AG08395 (cell line): ENCODE results near the gene INHBE.
"Not testable (repeated sequence)": the region's sequence is repeated elsewhere in the genome, so short reads cannot be mapped to it uniquely, and the experiment has no call there.

Experiments used
- DNase-seq: peaks from one replicate; pipeline ENCODE4 v3.0.0; 2012; ENCODE audit warnings: mixed read lengths, low spot score

INHBE gene

DNA sequence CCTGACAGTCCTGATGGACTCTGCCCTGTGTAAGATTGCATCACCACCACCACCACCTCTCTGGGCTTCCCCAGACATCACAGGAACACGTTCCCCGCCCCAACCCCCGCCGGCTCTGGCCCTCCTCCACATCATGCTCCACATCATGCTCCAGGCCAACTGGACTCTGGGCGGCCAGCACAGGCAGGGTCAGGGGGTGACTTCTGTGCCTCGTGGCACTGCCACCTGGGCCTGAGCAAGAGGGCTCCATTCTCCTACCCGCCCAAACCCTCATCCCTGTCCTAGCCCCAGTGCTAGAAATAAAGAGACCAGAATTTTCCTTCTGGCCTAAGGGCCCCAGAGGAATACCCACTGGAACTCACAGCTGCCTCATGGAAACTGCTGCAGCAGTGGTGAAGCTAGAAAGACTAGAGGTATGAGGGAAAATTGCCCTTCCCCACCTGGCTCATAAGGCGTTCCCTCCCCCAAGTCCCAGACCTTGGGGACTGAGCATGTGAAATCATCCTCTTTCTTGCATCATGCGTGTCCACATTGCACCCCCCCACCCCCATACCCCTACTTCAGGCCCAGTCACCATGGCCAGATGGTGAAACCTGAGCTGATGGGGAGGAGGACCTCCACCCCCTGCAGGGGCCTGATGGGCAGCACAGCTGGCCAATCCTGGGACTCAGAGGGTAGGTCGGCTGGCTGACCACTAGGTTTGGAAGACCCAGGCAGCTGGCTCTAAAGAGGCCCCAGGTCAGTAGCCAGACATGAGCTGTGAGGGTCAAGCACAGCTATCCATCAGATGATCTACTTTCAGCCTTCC lies at the start of gene INHBE:
INHBE (plus strand) TSS at position 742 of the 808 bp plus-strand sequence. CDS start 230 bp downstream, outside the sequence.
- DNase-seq, result peak; percentile 40

- DNase-seq, result no peak
Measured at GRCh38 chr12:57410534-57410933, 44.6 kb upstream of the INHBE start.

DNA sequence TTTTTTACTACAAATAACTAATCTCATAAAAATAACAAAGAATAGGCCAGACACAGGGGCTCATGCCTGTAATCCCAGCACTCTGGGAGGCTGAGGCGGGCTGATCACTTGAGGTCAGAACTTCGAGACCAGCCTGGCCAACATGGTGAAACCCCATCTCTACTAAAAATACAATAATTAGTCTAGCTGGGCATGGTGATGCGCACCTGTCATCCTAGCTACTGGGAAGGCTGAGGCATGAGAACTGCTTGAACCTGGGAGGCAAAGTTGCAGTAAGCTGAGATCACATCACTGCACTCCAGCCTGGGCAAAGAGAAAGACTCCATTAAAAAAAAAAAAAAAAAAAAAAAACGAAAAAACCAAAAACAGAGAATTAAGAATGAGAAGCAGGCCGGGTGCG lies 40.9 kb upstream of the INHBE start:
- DNase-seq, result not testable (repeated sequence)

DNA sequence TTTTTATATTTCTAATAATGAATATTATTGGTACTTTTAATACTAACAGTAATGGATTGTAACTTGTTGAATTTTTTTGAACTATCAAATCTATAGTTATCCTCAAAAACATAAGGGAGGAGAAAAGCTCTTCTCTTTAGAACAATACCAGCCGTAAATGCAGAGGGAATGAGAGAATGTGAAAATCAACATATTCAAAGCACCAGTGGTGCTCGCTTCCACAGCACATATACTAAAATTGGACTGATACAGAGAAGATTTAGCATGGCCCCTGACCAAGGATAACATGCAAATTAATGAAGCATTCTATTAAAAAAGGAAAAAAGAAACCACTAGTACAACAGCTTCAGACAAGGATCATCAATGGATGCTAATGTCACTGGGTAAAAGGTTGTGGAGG lies 40.0 kb upstream of the INHBE start:
- no peak for DNase-seq

DNA sequence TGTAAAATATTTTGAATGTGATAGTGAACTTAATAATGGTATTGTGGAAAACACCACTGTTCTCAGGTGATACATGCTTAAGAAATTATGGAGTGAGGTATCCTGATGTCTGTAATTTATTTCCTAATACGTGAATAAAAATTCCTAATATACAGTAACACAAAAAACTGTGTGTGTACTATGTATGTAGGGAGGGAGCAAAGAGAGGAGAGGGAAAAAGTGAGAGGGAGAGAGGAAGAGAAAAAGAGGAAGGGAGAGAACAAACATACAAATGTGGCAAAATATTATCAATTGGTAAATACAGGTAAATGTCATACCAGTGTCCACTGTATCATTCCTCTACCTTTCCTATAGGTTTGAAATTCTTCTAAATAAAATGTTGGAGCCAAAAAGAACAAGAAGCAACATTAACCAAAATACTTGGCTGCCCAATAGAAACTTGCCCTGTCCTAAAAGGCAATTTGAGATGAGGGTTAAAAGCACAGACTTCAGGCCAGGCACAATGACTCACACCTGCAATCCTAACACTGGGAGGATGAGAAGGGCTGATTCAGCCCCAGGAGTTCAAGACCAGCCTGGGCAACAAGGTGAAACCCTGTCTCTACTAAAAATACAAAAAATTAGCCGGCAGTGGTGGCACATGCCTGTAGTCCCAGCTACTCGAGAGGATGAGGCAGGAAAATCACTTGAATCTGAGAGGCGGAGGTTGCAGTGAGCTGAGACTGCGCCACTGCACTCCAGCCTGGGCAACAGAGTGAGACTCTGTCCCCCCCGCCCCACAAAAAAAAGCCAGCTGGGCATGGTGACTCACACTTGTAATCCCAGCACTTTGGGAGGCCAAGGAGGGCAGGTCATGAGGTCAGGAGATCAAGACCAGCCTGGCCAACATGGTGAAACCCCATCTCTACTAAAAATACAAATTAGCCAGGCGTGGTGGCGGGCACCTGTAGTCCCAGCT lies 38.8 kb upstream of the INHBE start:
- DNase-seq, result peak; percentile 5

- DNase-seq, result no peak
Measured at GRCh38 chr12:57418255-57418654, 36.9 kb upstream of the INHBE start.

DNA sequence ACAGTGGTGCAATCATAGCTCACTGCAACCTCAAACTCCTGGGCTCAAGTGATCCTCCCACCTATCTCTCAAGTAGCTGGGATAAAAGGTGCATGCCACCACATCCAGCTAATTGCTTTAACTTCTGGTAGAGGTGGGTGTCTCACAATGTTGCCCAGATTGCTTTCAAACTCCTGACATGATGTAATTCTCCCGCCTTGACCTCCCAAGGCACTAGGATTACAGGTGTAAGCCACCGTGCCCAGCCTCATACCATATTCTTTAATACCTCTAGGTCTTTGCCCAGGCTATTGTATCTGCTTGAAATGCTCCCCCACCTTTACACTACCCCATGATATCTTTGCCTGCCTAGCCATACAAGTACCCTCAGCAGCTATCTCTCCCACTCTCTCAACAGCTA lies 35.6 kb upstream of the INHBE start:
- DNase-seq, result no peak

- no peak for DNase-seq
Measured at GRCh38 chr12:57420482-57420881, 34.6 kb upstream of the INHBE start.

DNA sequence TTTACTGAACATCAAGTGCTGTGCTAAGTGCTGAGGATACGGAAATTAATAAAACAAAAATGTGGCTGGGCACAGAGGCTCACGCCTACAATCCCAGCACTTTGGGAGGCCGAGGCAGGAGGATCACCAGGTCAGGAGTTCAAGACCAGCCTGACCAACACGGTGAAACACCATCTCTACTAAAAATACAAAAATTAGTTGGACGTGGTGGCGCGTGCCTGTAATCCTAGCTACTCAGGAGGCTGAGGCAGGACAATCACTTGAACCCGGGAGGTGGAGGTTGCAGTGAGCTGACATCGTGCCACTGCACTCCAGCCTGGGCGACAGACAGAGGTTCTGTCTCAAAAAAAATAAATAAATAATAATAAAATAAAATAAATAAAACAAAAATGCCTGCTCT lies 28.2 kb upstream of the INHBE start:
- not testable (repeated sequence) for DNase-seq

GRCh38 chr12:57428965-57429364 lies 26.1 kb upstream of the INHBE start:
- DNase-seq, result no peak

GRCh38 chr12:57429473-57430111 lies 25.5 kb upstream of the INHBE start:
- no peak for DNase-seq

GRCh38 chr12:57430112-57430930 lies 24.8 kb upstream of the INHBE start:
- peak; percentile 15 for DNase-seq

- DNase-seq, result peak; percentile 99
Measured at GRCh38 chr12:57430931-57431566, 24.1 kb upstream of the INHBE start, which contains the start of gene R3HDM2. TSS of gene R3HDM2 (minus strand) at chr12:57431043. CDS start at chr12:57310428, 120,615 bp downstream.

- no peak for DNase-seq
Measured at GRCh38 chr12:57431654-57432188, 23.4 kb upstream of the INHBE start.

DNA sequence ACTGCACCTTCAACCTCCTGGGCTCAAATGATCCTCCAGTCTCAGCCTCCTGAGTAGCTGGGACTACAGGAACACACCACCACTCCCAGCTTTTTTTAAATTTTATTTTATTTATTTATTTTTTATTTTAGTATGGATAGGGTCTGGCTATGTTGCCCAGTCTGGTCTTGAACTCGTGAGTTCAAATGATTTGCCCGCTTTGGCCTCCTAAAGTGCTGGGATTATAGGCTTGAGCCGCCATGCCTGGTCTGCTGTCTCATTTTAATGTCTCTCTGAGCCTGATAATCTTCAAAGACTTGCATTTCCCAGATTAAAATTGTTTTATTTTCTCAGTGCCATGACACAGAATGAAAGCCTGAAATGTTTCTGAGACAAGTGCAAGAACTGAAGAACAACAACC lies 21.7 kb upstream of the INHBE start:
- no peak for DNase-seq

GRCh38 chr12:57434517-57435223 lies 20.4 kb upstream of the INHBE start, which contains the start of gene INHBC:
TSS of gene INHBC (plus strand) at chr12:57434784. CDS start at chr12:57434887, 103 bp downstream.
- no peak for DNase-seq

DNA sequence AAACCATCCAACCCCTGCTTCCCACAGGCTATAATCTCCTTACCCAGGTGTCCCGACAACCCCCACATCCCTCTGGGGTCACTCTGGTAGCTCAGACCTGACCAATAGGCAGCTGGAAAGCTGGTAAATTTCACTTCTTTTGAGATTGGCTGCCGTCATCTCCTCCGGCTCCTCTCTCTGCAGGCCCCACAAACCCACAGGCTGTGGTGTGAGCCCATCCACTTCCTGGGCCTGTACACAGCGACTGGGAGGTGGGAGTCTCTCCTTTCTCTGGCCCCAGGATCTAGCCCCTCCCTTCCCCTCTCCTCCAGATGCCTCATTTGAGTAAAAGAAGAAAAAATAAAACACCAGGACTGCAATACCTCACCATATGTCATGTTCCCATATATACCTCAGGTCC lies 19.8 kb upstream of the INHBE start:
- DNase-seq, result no peak

- no peak for DNase-seq
Measured at GRCh38 chr12:57438400-57438799, 16.7 kb upstream of the INHBE start.

DNA sequence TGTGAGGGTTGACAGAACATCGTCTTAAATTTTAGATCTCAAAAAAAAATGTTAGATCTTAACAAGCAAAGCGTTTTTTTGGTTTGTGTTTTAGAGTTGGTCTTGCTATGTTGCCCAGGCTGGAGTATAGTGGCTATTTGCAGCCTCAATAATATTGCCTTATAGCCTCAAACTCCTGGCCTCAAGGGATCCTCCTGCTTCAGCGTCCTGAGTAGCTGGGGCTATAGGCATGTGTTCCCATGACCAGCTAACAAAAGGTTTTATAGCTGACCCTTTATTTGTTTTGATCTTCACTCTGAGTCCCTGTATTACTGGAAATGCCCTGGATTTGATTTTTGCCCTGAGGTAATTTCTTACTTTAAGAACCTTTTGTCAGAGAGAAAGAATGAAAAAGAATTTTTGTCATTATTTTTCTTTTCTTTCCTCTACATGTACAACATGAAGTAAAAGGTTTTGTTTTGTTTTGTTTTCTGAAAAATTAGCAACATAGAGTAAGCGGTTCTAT lies 15.3 kb upstream of the INHBE start:
- DNase-seq, result no peak

GRCh38 chr12:57441393-57441792 lies 13.7 kb upstream of the INHBE start:
- not testable (repeated sequence) for DNase-seq
